DOHH2 (cell line): ENCODE results near the gene C1QTNF2.

Experiments used
- H3F3A ChIP-seq: fragments of 200-600 bp; sonication (generic), shearing (Covaris generic); 2 replicates; pipeline ENCODE4 v1.6.0; 2016; ENCODE audit warnings: antibody characterized with exemption, mild to moderate bottlenecking; ENCODE audit not compliant: control insufficient read depth, insufficient read depth
- H3K27ac ChIP-seq: fragments of 200-600 bp; sonication (generic); 2 replicates; pipeline ENCODE4 v1.5.1; 2014; ENCODE audit warnings: low read depth, mild to moderate bottlenecking, low read length, moderate library complexity
- H3K27me3 ChIP-seq: fragments of 200-600 bp; sonication (generic); 2 replicates; pipeline ENCODE4 v1.6.1; 2014; ENCODE audit warnings: mild to moderate bottlenecking, low read length, mixed read lengths; ENCODE audit not compliant: control insufficient read depth
- H3K36me3 ChIP-seq: fragments of 200-600 bp; sonication (generic); 2 replicates; pipeline ENCODE4 v1.6.1; 2014; ENCODE audit warnings: mild to moderate bottlenecking, low read length, moderate library complexity, mixed read lengths; ENCODE audit not compliant: control insufficient read depth
- H3K4me1 ChIP-seq: fragments of 200-600 bp; sonication (generic); 2 replicates; pipeline ENCODE4 v1.6.1; 2014; ENCODE audit warnings: mild to moderate bottlenecking, low read length, mixed read lengths; ENCODE audit not compliant: control insufficient read depth
- H3K4me2 ChIP-seq: fragments of 200-600 bp; sonication (generic); 2 replicates; pipeline ENCODE4 v1.6.0; 2014; ENCODE audit warnings: mild to moderate bottlenecking, low read length, moderate library complexity
- H3K4me3 ChIP-seq: fragments of 200-600 bp; sonication (generic); 2 replicates; pipeline ENCODE4 v1.5.1; 2014; ENCODE audit warnings: mild to moderate bottlenecking, low read length, mixed read lengths
- H3K79me2 ChIP-seq: fragments of 200-600 bp; sonication (generic); 2 replicates; pipeline ENCODE4 v1.6.1; 2014; ENCODE audit warnings: mild to moderate bottlenecking, low read length, mixed read lengths; ENCODE audit not compliant: control insufficient read depth
- H3K9me2 ChIP-seq: fragments of 200-600 bp; sonication (generic); replicated peaks from 2 replicates; pipeline ENCODE4 v1.6.1; 2014; ENCODE audit warnings: mild to moderate bottlenecking, low read length, mixed read lengths; ENCODE audit not compliant: control insufficient read depth
- H3K9me3 ChIP-seq: fragments of 200-600 bp; sonication (generic); 2 replicates; pipeline ENCODE4 v1.6.1; 2014; ENCODE audit warnings: antibody characterized with exemption, low read length, mixed read lengths; ENCODE audit not compliant: control insufficient read depth, insufficient read depth
- H4K20me1 ChIP-seq: fragments of 200-600 bp; sonication (generic); 2 replicates; pipeline ENCODE4 v1.6.0; 2014; ENCODE audit warnings: low read depth, mild to moderate bottlenecking, antibody characterized with exemption, low read length, moderate library complexity; ENCODE audit not compliant: control insufficient read depth, insufficient read depth
- EZH2phosphoT487 ChIP-seq: fragments of 200-600 bp; sonication (generic); IDR thresholded peaks from 2 replicates; pipeline ENCODE4 v1.6.1; 2017; ENCODE audit warnings: borderline replicate concordance, mild to moderate bottlenecking, antibody characterized with exemption, low read length, moderate library complexity, mixed read lengths
- TF ChIP-seq, protein P1 (sequence below): fragments of 200-600 bp; sonication (generic); IDR thresholded peaks from one replicate; pipeline ENCODE4 v1.5.1; 2014; ENCODE audit warnings: antibody characterized with exemption, mild to moderate bottlenecking, low read depth, low read length; ENCODE audit not compliant: poor library complexity, severe bottlenecking

The C1QTNF2 gene

DNA sequence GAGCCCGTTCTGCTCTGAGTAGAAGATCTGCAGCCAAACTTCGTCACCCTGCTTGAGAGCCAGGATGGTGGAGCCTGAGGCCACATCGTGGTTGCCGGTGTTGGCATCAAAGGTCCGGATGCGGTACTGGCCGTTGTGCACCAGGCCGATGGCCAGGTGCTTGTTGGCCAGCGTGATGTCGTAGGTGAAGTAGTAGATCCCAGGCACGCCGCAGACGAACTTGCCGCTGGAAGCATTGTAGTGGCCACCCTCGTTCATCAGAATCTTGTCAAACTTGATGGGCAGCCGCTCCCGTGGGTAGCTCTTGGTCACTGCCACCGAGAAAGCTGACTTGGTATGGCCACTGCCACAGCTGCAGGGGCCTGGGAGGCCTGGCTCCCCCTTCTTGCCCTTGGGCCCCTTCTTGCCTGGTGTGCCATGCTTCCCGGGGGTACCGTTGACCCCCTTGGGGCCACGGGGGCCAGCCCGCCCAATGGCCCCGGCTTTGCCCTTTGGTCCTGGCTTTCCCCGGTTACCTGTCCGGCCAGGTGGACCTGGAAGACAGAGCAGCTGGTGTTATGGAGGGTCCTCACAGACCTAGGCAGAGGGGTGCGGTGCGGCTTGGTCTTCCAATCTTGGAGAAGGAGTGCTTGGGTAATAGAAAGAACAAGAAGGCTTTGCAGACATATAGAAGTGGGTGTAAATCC is 21.0 kb downstream of the C1QTNF2 start:
- Histone ChIP-seq H3K27ac (no peak overlapping the region), H3K4me1 (no peaks in the 10 kb centered on the region), H3K27me3 (no peaks in the 10 kb centered on the region), H3K9me2 (no peaks in the 10 kb centered on the region), H3K4me3 (no peak overlapping the region), H3K36me3 (no peaks in the 10 kb centered on the region), H3K9me3 (no peaks in the 10 kb centered on the region), H3F3A (no peaks in the 10 kb centered on the region), H4K20me1 (no peaks in the 10 kb centered on the region), H3K79me2 (no peaks in the 10 kb centered on the region), H3K4me2 (no peak overlapping the region)
- TF ChIP-seq, protein P1, sequence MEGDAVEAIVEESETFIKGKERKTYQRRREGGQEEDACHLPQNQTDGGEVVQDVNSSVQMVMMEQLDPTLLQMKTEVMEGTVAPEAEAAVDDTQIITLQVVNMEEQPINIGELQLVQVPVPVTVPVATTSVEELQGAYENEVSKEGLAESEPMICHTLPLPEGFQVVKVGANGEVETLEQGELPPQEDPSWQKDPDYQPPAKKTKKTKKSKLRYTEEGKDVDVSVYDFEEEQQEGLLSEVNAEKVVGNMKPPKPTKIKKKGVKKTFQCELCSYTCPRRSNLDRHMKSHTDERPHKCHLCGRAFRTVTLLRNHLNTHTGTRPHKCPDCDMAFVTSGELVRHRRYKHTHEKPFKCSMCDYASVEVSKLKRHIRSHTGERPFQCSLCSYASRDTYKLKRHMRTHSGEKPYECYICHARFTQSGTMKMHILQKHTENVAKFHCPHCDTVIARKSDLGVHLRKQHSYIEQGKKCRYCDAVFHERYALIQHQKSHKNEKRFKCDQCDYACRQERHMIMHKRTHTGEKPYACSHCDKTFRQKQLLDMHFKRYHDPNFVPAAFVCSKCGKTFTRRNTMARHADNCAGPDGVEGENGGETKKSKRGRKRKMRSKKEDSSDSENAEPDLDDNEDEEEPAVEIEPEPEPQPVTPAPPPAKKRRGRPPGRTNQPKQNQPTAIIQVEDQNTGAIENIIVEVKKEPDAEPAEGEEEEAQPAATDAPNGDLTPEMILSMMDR = no peak
- TF ChIP-seq EZH2phosphoT487 = no peak

- Histone ChIP-seq H3K27me3 (0 out of 2 replicates have a peak, but pooled peaks cover 3% of the 10 kb centered on the region), H3K4me1 (no peaks in the 10 kb centered on the region), H3K9me3 (no peaks in the 10 kb centered on the region), H3K27ac (no peak overlapping the region), H3K4me3 (no peak overlapping the region), H3K36me3 (no peaks in the 10 kb centered on the region), H3K4me2 (no peak overlapping the region), H4K20me1 (no peaks in the 10 kb centered on the region), H3K9me2 (no peaks in the 10 kb centered on the region), H3F3A (no peaks in the 10 kb centered on the region), H3K79me2 (no peaks in the 10 kb centered on the region)
- TF ChIP-seq EZH2phosphoT487 = no peak
- TF ChIP-seq, protein P1 = no peak
Observed at GRCh38 chr5:160348080-160348479, 22.3 kb downstream of the C1QTNF2 start.

GRCh38 chr5:160347448-160347847 is 23.0 kb downstream of the C1QTNF2 start:
- no peak for TF ChIP-seq EZH2phosphoT487
- TF ChIP-seq, protein P1 = no peak
- H3K4me2 ChIP-seq = no peak overlapping the region
- no peaks in the 10 kb centered on the region for H3K9me3 ChIP-seq
- H3K9me2 ChIP-seq = no peaks in the 10 kb centered on the region
- H3K36me3 ChIP-seq = no peaks in the 10 kb centered on the region
- H4K20me1 ChIP-seq = no peaks in the 10 kb centered on the region
- no peaks in the 10 kb centered on the region for H3K79me2 ChIP-seq
- H3K4me3 ChIP-seq = no peak overlapping the region
- no peaks in the 10 kb centered on the region for H3K4me1 ChIP-seq
- no peak overlapping the region for H3K27ac ChIP-seq
- H3F3A ChIP-seq = no peaks in the 10 kb centered on the region
- H3K27me3 ChIP-seq = 0 out of 2 replicates have a peak, but pooled peaks cover 3% of the 10 kb centered on the region
